Stimulated activated CD8-positive, alpha-beta memory T cell treated with anti-CD3 and anti-CD28 coated beads, Interleukin-12 subunit alpha, Interleukin-12 subunit beta, amount 100 ng/mL, for 1 hour (primary cell): Measurements from ENCODE around the gene WDR31.
"Not testable (repeated sequence)": the region's sequence is repeated elsewhere in the genome, so short reads cannot be mapped to it uniquely, and the experiment has no call there.

Experiments used
- DNase-seq: peaks from one replicate; pipeline ENCODE4 v3.0.0-alpha.2; 2020; ENCODE audit warnings: low read depth

WDR31 gene

GRCh38 chr9:113368982-113369854, 29.1 kb upstream of the WDR31 start:
- DNase-seq: no peak

GRCh38 chr9:113368348-113368981, 28.4 kb upstream of the WDR31 start:
- no peak for DNase-seq

GRCh38 chr9:113365652-113366051, 25.6 kb upstream of the WDR31 start:
- not testable (repeated sequence) for DNase-seq

- DNase-seq: no peak
These were observed 24.9 kb upstream of the WDR31 start for GRCh38 chr9:113364951-113365350.

GRCh38 chr9:113363336-113363735, 23.3 kb upstream of the WDR31 start:
- DNase-seq: no peak

- no peak for DNase-seq
These were observed 21.4 kb upstream of the WDR31 start for GRCh38 chr9:113361304-113362018.

- no peak for DNase-seq
These were observed 20.3 kb upstream of the WDR31 start for GRCh38 chr9:113360242-113360842.

- DNase-seq: no peak
These were observed 19.3 kb upstream of the WDR31 start for GRCh38 chr9:113359385-113359784.

GRCh38 chr9:113356686-113357292, 16.7 kb upstream of the WDR31 start:
- DNase-seq: no peak

- no peak for DNase-seq
These were observed 15.0 kb upstream of the WDR31 start for GRCh38 chr9:113355040-113355596.

- no peak for DNase-seq
These were observed 12.3 kb upstream of the WDR31 start for GRCh38 chr9:113352411-113352810.

GRCh38 chr9:113352006-113352405, 11.9 kb upstream of the WDR31 start:
- DNase-seq: no peak

GRCh38 chr9:113350937-113351336, 10.9 kb upstream of the WDR31 start:
- no peak for DNase-seq

- no peak for DNase-seq
These were observed 10.1 kb upstream of the WDR31 start for GRCh38 chr9:113350107-113350661.

- DNase-seq: no peak
These were observed 9.5 kb upstream of the WDR31 start, which contains the start of gene BSPRY for GRCh38 chr9:113349445-113350094. BSPRY (plus strand) TSS chr9:113349541; CDS start chr9:113349580, 39 bp downstream.

- no peak for DNase-seq
These were observed 9.0 kb upstream of the WDR31 start for GRCh38 chr9:113349066-113349444.

- no peak for DNase-seq
These were observed 8.4 kb upstream of the WDR31 start for GRCh38 chr9:113348437-113348836.

GRCh38 chr9:113345671-113346070, 5.6 kb upstream of the WDR31 start:
- no peak for DNase-seq

GRCh38 chr9:113345190-113345589, 5.1 kb upstream of the WDR31 start:
- DNase-seq: no peak

- no peak for DNase-seq
These were observed 3.7 kb upstream of the WDR31 start for GRCh38 chr9:113343732-113344231.
